GM19328 (cell line): Measurements from ENCODE around the gene EIF4ENIF1.
A peak's percentile ranks its signal among the peaks of the same experiment; 100 is the strongest.
"Not testable (repeated sequence)": the region's sequence is repeated elsewhere in the genome, so short reads cannot be mapped to it uniquely, and the experiment has no call there.

Source experiments
- ATAC-seq: cut with Tn5 transposase; IDR thresholded peaks from one replicate; pipeline ENCODE4 v1.9.1; 2021; ENCODE audit warnings: mild to moderate bottlenecking, moderate library complexity; ENCODE audit not compliant: unreplicated experiment

EIF4ENIF1 gene

GRCh38 chr22:31495343-31495742, 5.7 kb upstream of the EIF4ENIF1 start:
- ATAC-seq = no peak

- not testable (repeated sequence) for ATAC-seq
Observed at GRCh38 chr22:31493355-31493754, 3.7 kb upstream of the EIF4ENIF1 start.

- no peak for ATAC-seq
Observed at GRCh38 chr22:31492151-31492550, 2.5 kb upstream of the EIF4ENIF1 start.

GRCh38 chr22:31491218-31491962, 1.7 kb upstream of the EIF4ENIF1 start:
- no peak for ATAC-seq

- peak; percentile 45 for ATAC-seq
Observed at GRCh38 chr22:31490496-31490925, 869 bp upstream of the EIF4ENIF1 start.

GRCh38 chr22:31488988-31489617, 539 bp downstream of the EIF4ENIF1 start:
- peak; percentile 18 for ATAC-seq

GRCh38 chr22:31488346-31488883, 1.2 kb downstream of the EIF4ENIF1 start:
- ATAC-seq = no peak

- no peak for ATAC-seq
Observed at GRCh38 chr22:31486951-31487350, 2.7 kb downstream of the EIF4ENIF1 start.

- not testable (repeated sequence) for ATAC-seq
Observed at GRCh38 chr22:31486369-31486768, 3.3 kb downstream of the EIF4ENIF1 start.

GRCh38 chr22:31482470-31482869, 7.2 kb downstream of the EIF4ENIF1 start:
- not testable (repeated sequence) for ATAC-seq

GRCh38 chr22:31481129-31481528, 8.5 kb downstream of the EIF4ENIF1 start:
- ATAC-seq = no peak

- no peak for ATAC-seq
Observed at GRCh38 chr22:31477329-31477728, 12.3 kb downstream of the EIF4ENIF1 start.

- no peak for ATAC-seq
Observed at GRCh38 chr22:31475800-31476199, 13.8 kb downstream of the EIF4ENIF1 start.

- ATAC-seq = no peak
Observed at GRCh38 chr22:31474743-31475142, 14.9 kb downstream of the EIF4ENIF1 start.

- ATAC-seq = no peak
Observed at GRCh38 chr22:31465307-31465706, 24.3 kb downstream of the EIF4ENIF1 start.

- no peak for ATAC-seq
Observed at GRCh38 chr22:31461699-31462098, 27.9 kb downstream of the EIF4ENIF1 start.

GRCh38 chr22:31451709-31452571, 37.7 kb downstream of the EIF4ENIF1 start:
- ATAC-seq = no peak

- ATAC-seq = no peak
Observed at GRCh38 chr22:31449506-31449905, 40.1 kb downstream of the EIF4ENIF1 start.

- no peak for ATAC-seq
Observed at GRCh38 chr22:31448382-31448781, 41.3 kb downstream of the EIF4ENIF1 start.

- no peak for ATAC-seq
Observed at GRCh38 chr22:31447337-31447736, 42.3 kb downstream of the EIF4ENIF1 start.

GRCh38 chr22:31446767-31447166, 42.9 kb downstream of the EIF4ENIF1 start:
- ATAC-seq = no peak
